ENCODE measurements around the gene HLA-DPA1.

DNA sequence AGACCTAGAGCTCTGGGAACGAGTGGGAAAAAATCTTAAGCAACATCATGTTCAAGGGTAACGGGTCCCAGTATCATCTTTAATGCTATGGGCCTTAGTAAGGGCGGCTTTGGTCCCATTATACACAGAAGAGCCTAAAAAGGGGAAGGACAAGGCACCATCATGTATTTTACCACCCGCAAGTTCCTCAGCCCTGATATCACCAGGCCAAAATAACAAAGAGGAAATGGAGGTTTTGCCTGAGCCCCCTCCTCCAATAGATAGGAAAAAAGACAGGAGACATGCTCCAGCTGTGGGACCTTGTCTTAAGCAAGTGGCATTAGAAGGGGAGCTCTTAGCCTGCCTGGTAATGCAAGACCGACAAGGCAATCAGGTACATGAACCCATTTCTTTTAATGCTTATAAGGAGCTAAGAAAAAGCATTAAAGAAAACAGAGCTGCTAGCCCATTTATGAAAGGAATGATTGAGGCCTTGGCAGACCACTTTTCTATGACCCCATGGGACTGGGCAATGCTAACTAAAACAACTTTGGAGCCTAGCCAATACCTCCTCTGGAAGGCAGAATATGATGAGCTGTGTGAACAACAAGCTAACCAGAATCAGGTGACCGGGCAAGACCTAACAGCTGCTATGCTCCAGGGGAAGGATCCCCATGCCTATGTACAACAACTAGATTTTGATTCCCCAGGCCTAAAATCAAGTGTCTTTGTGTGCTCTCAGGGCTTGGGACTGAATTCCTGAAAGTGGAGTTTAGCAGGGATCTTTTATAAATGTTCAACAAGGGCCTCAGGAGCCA is 23.2 kb downstream of the HLA-DPA1 start:
- no peak for TF ChIP-seq CTCF (conservative IDR thresholded peaks at IDR 0.05; ENCODE audit: low read depth, low read length)
- TF ChIP-seq EZH2 (IDR thresholded peaks at IDR 0.05; ENCODE audit: borderline replicate concordance, low read depth, low read length, poor library complexity, severe bottlenecking): no peak

All from A673 (cell line).